PC-3 (cell line): Measurements from ENCODE around the gene RAB40C.

Source experiments
- CTCF ChIP-seq: fragments of 300-600 bp; sonication (generic); conservative IDR thresholded peaks from 2 replicates; pipeline ENCODE4 v1.5.1; 2017; ENCODE audit warnings: antibody characterized with exemption, low read depth, mild to moderate bottlenecking, low read length
- EZH2 ChIP-seq: fragments of 300-600 bp; sonication (generic); IDR thresholded peaks from one replicate; pipeline ENCODE4 v1.6.1; 2017; ENCODE audit warnings: antibody characterized with exemption, mild to moderate bottlenecking, low read length; ENCODE audit not compliant: unreplicated experiment
- EZH2phosphoT487 ChIP-seq: fragments of 300-600 bp; sonication (generic); IDR thresholded peaks from 2 replicates; pipeline ENCODE4 v1.6.1; 2018; ENCODE audit warnings: mild to moderate bottlenecking, antibody characterized with exemption, low read length, borderline replicate concordance

- no peak for TF ChIP-seq CTCF
- no peak for TF ChIP-seq EZH2
- no peak for TF ChIP-seq EZH2phosphoT487
Observed at GRCh38 chr16:549544-550263, 40.2 kb upstream of the RAB40C start.
